ENCODE results near the gene TTLL5.

Gene TTLL5

GRCh38 chr14:75742867-75743266, 81.8 kb downstream of the TTLL5 start:
- no peak for DNase-seq

GRCh38 chr14:75747899-75748298, 86.9 kb downstream of the TTLL5 start:
- DNase-seq: no peak

GRCh38 chr14:75748336-75748735, 87.3 kb downstream of the TTLL5 start:
- no peak for DNase-seq

- DNase-seq: no peak
Observed at GRCh38 chr14:75751296-75751695, 90.2 kb downstream of the TTLL5 start.

GRCh38 chr14:75752086-75752485, 91.0 kb downstream of the TTLL5 start:
- no peak for DNase-seq

GRCh38 chr14:75752907-75753594, 92.0 kb downstream of the TTLL5 start:
- DNase-seq: no peak

GRCh38 chr14:75753696-75754095, 92.7 kb downstream of the TTLL5 start:
- no peak for DNase-seq

- DNase-seq: no peak
Observed at GRCh38 chr14:75757644-75758402, 96.8 kb downstream of the TTLL5 start.

GRCh38 chr14:75764020-75764419, 103.0 kb downstream of the TTLL5 start:
- DNase-seq: no peak

- no peak for DNase-seq
Observed at GRCh38 chr14:75769047-75769685, 108.1 kb downstream of the TTLL5 start.

- DNase-seq: no peak
Observed at GRCh38 chr14:75770635-75771034, 109.6 kb downstream of the TTLL5 start.

- DNase-seq: no peak
Observed at GRCh38 chr14:75771595-75771994, 110.5 kb downstream of the TTLL5 start.

GRCh38 chr14:75773046-75773445, 112.0 kb downstream of the TTLL5 start:
- DNase-seq: no peak

GRCh38 chr14:75781096-75781495, 120.0 kb downstream of the TTLL5 start:
- DNase-seq: no peak

- DNase-seq: no peak
Observed at GRCh38 chr14:75783184-75783583, 122.1 kb downstream of the TTLL5 start.

GRCh38 chr14:75783602-75784313, 122.7 kb downstream of the TTLL5 start:
- DNase-seq: no peak

- no peak for DNase-seq
Observed at GRCh38 chr14:75784314-75784686, 123.3 kb downstream of the TTLL5 start.

GRCh38 chr14:75793806-75794205, 132.8 kb downstream of the TTLL5 start:
- DNase-seq: no peak

- DNase-seq: no peak
Observed at GRCh38 chr14:75794615-75795038, 133.6 kb downstream of the TTLL5 start.

- no peak for DNase-seq
Observed at GRCh38 chr14:75800792-75801191, 139.7 kb downstream of the TTLL5 start.

GRCh38 chr14:75802486-75802885, 141.4 kb downstream of the TTLL5 start:
- no peak for DNase-seq

GRCh38 chr14:75803765-75804164, 142.7 kb downstream of the TTLL5 start:
- no peak for DNase-seq

- no peak for DNase-seq
Observed at GRCh38 chr14:75804570-75805275, 143.7 kb downstream of the TTLL5 start.

All from right hindlimb (tissue), 1 donor.